GM19351 (cell line): ENCODE measurements around the gene ADD3.
"Not testable (repeated sequence)": the region's sequence is repeated elsewhere in the genome, so short reads cannot be mapped to it uniquely, and the experiment has no call there.

ENCODE experiments used
- ATAC-seq: cut with Tn5 transposase; IDR thresholded peaks from one replicate; pipeline ENCODE4 v1.9.1; 2021; ENCODE audit warnings: mild to moderate bottlenecking, moderate library complexity; ENCODE audit not compliant: unreplicated experiment

Gene ADD3

DNA sequence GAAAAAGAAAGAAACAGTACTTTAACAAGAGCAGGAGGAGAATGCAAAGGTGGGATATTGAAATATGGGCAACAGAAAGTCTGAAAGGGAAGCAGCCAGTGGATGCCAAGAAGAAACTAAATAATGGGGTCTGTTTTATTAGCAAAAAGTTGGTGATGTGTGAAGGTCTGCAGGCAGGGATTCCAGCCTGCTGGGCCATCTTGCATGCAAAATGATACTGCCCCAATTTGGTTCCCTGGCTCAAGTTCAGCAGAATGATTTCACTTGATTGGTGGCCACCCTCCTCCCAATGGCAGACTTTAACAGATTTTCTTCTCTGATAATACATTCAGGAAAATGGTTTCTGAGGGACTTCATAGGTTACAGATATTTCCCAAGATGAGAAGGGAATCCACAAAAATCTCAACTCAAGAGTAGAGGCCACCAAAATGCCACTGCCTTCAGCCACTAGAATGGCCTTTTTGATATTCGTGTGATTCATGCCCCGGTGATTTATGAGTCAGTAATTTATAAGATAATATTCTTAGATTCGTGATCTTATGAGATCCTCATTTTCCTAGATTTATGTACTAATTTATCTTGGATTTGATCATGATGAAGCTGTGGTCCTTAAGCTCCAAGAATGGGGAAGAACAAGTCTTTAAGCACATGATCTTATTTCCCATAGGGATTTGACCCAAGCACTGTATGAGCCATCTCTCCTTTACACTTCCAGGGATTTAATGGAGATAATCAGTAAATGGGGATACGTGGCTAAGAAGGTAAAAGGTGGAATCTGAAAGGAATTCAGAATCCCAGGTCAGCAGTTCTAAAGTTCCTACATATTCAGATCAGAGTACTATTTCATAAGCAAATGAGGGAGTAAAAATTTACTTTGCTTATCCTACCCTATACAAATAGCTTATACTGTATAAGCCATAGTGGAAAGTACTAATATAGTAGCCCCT lies 32.3 kb upstream of the ADD3 start:
- no peak for ATAC-seq

GRCh38 chr10:109976681-109977080 lies 31.1 kb upstream of the ADD3 start:
- ATAC-seq, result no peak

GRCh38 chr10:109977382-109977806 lies 30.4 kb upstream of the ADD3 start:
- no peak for ATAC-seq

GRCh38 chr10:109978481-109978880 lies 29.3 kb upstream of the ADD3 start:
- ATAC-seq, result peak; percentile 62

GRCh38 chr10:109979215-109979614 lies 28.6 kb upstream of the ADD3 start:
- ATAC-seq, result no peak

DNA sequence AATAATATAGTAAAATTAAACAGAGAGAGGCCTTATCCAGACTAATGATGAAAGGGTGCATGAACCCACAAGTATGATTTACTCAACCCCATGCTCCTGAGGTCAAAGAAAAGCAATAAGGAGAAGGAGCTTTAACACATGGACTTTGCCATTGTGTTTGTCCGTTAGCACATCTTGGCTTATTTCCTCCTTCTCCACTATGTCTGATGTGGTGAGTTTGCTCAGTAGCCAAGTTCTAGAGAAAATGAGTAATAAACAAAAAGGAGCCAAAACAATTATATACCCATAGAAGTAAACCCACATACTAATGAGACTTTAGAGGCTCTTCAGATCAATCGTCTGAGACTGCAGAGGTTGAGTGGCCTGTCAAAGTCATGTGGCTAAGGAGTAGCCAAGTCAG lies 26.1 kb upstream of the ADD3 start:
- no peak for ATAC-seq

DNA sequence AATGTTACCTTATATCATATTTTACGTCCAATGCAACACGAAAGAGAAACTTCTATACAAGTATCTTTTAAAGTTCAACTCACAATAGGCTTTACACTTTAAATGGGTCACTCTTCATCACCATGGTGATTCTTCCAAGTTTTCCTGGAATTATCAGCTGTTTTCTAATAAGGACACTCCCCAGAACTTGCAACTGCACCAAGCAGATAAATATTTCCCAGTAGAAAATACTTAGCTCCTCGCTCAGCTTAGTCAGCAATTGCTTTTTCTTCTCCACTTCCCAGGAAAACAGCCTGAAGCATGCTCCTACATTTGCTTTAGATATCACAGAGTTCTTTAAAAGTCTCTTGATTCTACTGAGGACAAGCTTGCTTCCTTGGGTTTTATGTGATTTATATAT lies 25.7 kb upstream of the ADD3 start:
- no peak for ATAC-seq

DNA sequence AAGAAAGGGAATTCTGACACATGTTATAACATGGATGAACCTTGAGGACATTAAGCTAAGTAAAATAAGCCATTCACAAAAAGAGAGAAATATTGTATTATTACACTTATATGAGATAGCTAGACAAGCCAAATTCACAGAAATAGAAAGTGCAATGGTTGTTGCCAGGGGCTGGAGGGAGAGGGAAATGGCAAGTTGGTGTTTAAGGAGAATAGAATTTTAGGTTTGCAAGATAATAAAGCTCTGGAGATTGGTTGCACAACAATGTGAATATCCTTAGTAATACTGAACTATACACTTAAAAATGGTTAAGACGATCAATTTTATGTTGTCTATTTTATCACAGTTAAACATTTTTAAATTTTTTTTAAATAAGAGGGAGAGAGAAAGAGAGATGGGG lies 25.0 kb upstream of the ADD3 start:
- ATAC-seq, result no peak

GRCh38 chr10:109984013-109984412 lies 23.8 kb upstream of the ADD3 start:
- ATAC-seq, result no peak

GRCh38 chr10:109985768-109986167 lies 22.0 kb upstream of the ADD3 start:
- not testable (repeated sequence) for ATAC-seq

GRCh38 chr10:109987452-109988211 lies 20.2 kb upstream of the ADD3 start:
- no peak for ATAC-seq

- no peak for ATAC-seq
Observed at GRCh38 chr10:109988212-109988596, 19.6 kb upstream of the ADD3 start.

GRCh38 chr10:109991266-109991855 lies 16.4 kb upstream of the ADD3 start:
- no peak for ATAC-seq

DNA sequence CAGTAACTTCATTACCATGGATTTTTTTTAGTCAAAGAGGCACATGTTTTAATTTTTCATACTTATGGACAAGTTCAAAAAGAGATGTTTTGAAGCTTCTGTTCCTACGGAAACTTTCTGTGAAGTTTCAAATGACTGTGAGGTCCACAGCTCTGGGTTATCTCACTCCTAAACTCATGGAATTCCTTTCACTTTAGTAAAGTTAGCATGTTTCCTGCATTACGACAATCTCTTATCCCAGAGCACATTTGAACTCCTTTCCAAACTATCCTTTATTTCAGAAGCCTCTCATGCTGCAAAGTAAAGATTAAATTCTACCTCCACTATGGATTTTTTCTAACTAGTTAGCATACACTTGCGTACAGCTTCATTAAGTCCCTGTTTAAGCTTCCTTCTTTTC lies 15.3 kb upstream of the ADD3 start:
- no peak for ATAC-seq

DNA sequence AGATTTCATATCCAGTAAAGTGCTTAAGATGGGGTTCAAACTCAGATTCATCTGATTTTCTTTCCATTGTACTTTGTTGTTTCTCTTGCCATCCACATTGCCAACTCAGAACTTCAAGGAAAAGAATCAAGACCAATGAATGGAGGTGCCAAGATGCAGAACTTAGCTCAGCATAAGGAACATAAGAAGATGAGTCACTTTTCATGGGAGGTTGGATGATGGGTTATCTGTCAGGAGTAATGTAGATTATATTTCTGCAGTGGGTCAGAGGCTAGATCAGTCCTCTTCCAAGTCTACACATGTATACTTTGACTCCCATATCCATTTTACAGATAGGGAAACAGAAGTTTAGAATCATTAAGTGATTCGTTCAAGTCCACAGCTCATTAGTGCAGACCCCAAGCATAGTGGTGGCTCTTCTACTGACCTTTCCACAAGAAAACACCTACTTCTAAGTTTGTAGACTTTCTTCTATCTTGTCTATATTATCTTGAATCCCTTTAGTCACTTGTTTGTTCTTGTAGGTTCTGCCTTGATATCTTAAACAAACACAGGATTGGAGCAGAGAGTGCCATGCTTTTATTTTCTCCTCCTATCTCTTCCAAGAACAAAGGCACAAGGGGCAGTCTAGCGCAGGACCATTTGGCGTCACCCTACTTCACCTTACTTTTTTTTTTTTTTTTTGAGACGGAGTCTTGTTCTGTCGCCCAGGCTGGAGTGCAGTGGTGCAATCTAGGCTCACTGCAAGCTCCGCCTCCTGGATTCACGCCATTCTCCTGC lies 14.0 kb upstream of the ADD3 start:
- no peak for ATAC-seq

DNA sequence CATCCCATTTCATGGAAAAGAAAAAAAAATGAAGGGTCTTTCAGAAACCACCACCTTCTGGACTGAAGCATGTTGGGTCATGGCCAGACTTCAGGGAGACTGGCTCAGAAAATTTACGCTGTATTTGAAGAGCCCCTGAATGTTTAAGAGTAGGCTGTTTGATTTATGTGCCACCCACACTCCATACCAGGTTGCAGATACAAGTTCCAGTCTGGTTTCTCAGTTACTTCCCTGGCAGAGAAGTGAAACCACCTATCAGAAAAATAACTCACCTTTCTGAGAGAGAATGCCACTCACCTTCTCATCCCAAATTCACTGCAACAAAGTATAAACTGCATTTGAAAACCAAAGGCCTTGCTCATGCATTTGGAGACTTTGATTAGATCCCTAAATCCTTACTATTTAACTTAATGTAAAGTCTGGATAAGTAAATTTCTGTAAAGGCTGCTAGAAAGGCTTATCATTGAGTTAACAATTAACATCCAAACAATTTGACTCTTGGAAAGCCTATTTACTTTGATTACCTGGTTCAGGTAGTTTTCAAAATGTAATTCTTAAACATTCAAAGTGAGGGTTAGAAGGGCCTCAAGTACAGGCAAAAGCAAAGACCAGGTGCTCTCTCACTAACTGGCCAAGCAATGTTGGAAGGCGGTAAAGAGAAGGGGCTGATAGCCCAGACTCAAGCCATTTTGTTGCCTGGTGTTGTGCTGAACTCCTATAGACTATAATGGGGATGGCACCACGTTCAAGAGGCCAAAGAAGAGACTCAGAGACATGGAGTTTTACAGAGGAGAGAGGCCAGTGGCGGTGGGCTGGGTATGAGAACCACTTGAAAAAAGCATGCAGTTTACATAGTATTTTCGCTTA lies 12.8 kb upstream of the ADD3 start:
- no peak for ATAC-seq

- no peak for ATAC-seq
Observed at GRCh38 chr10:109995595-109995994, 12.2 kb upstream of the ADD3 start.

GRCh38 chr10:109996225-109996624 lies 11.6 kb upstream of the ADD3 start:
- peak; percentile 80 for ATAC-seq

- no peak for ATAC-seq
Observed at GRCh38 chr10:109996766-109997171, 11.0 kb upstream of the ADD3 start.

GRCh38 chr10:109997233-109997632 lies 10.6 kb upstream of the ADD3 start:
- ATAC-seq, result no peak
